HCT116 (cell line): ENCODE measurements around the gene PRDM1. TPM values are rescaled to one million over a fixed set of nuclear protein-coding genes. Genes with fewer than 3 reads are reported as not detected.

Experiments
- ATAC-seq: fragments of 200-7000 bp; cut with Tn5 transposase; 2 replicates; pipeline ENCODE4 v1.9.1; 2020; ENCODE audit warnings: mild to moderate bottlenecking, moderate library complexity
- BruUV-seq: library from RNA; stranded (reverse); fragments of 400-500 nt; replicated peaks from 2 replicates; lab custom pipeline; 2021; lab: Mats Ljungman, UMichigan
- CTCF ChIA-PET: fragments of 300-600 bp; sonication (Branson Sonifier 250); formaldehyde crosslinking; loops from one replicate; lab custom pipeline; 2021; ENCODE audit warnings: antibody characterized with exemption; lab: Charles Lee
- POLR2A ChIA-PET: fragments of 300-600, 350-600 bp; sonication (Branson Sonifier 250); formaldehyde crosslinking; loops from one replicate; lab custom pipeline; 2021; ENCODE audit warnings: antibody characterized with exemption; lab: Charles Lee
- RAD21 ChIA-PET, 2 experiments: fragments of 300-600 bp; sonication (Branson Sonifier 250); formaldehyde crosslinking; loops; one replicate each; lab custom pipeline; 2023; ENCODE audit warnings: low total read pairs in 2 of 2; ENCODE audit not compliant: uncharacterized antibody in 2 of 2, unreplicated experiment in 2 of 2, low non-redundant PET in 1 of 2; lab: Charles Lee
- DNase-seq: peaks from one replicate; pipeline ENCODE4 v3.0.0-alpha.2; 2010; ENCODE audit warnings: low read depth, low spot score
- H2AFZ ChIP-seq: fragments of 200-600 bp; shearing (Covaris generic), sonication (generic); 2 replicates; pipeline ENCODE4 v1.6.1; 2017; ENCODE audit warnings: low read depth, mixed run types, mixed read lengths, antibody characterized with exemption, low read length; ENCODE audit not compliant: poor library complexity, severe bottlenecking
- H3K27ac ChIP-seq: 2 replicates; pipeline ENCODE4 v1.5.1; 2012; ENCODE audit warnings: low read depth, low read length
- H3K27me3 ChIP-seq: fragments of 200-600 bp; sonication (generic); 2 replicates; pipeline ENCODE4 v1.6.1; 2016; ENCODE audit warnings: mixed run types, low read length, mixed read lengths; ENCODE audit not compliant: insufficient read depth
- H3K36me3 ChIP-seq, 2 experiments: fragments of 200-500 bp in 1 of 2; fragments of 200-600 bp in 1 of 2; sonication (Bioruptor generic) in 1 of 2; sonication (generic) in 1 of 2; 2 replicates each; pipeline versions ENCODE4 v1.5.1 to v1.6.1; 2014 to 2016; ENCODE audit warnings: low read length in 2 of 2, inconsistent platforms in 1 of 2, mixed read lengths in 1 of 2, mixed run types in 1 of 2; ENCODE audit not compliant: insufficient read depth in 2 of 2, control insufficient read depth in 1 of 2
- H3K4me1 ChIP-seq, 2 experiments: fragments of 200-600 bp in 1 of 2; sonication (generic) in 1 of 2; 2 replicates each; pipeline versions ENCODE4 v1.5.1 to v1.6.1; 2012 to 2017; ENCODE audit warnings: low read length in 2 of 2, inconsistent platforms in 1 of 2, mild to moderate bottlenecking in 1 of 2, mixed read lengths in 1 of 2, mixed run types in 1 of 2, moderate library complexity in 1 of 2; ENCODE audit not compliant: insufficient read depth in 2 of 2, control insufficient read depth in 1 of 2
- H3K4me2 ChIP-seq: fragments of 200-600 bp; sonication (generic); 2 replicates; pipeline ENCODE4 v1.6.1; 2017; ENCODE audit warnings: mixed run types, low read length, mixed read lengths
- H3K4me3 ChIP-seq, 2 experiments: fragments of 200-600 bp in 1 of 2; sonication (generic) in 1 of 2; replicated peaks in 1 of 2; 2 replicates each; pipeline ENCODE4 v1.5.1; 2011 to 2016; ENCODE audit warnings: low read length in 2 of 2, control low read depth in 1 of 2, low read depth in 1 of 2, mild to moderate bottlenecking in 1 of 2, mixed read lengths in 1 of 2, mixed run types in 1 of 2
- H3K79me2 ChIP-seq: fragments of 200-600 bp; sonication (generic); 2 replicates; pipeline ENCODE4 v1.6.1; 2017; ENCODE audit warnings: mild to moderate bottlenecking, mixed run types, low read length, moderate library complexity, mixed read lengths; ENCODE audit not compliant: insufficient read depth
- H3K9ac ChIP-seq: fragments of 200-600 bp; sonication (generic); 2 replicates; pipeline ENCODE4 v1.6.1; 2016; ENCODE audit warnings: low read length, mixed read lengths
- H3K9me2 ChIP-seq: fragments of 200-600 bp; sonication (generic), shearing (Covaris generic); 2 replicates; pipeline ENCODE4 v1.6.1; 2017; ENCODE audit warnings: mixed run types, mild to moderate bottlenecking, moderate library complexity; ENCODE audit not compliant: insufficient read depth
- H3K9me3 ChIP-seq, 2 experiments: fragments of 200-500 bp in 1 of 2; fragments of 200-600 bp in 1 of 2; sonication (Bioruptor generic) in 1 of 2; sonication (generic) in 1 of 2; 2 replicates each; pipeline ENCODE4 v1.6.1; 2014 to 2017; ENCODE audit warnings: low read length in 2 of 2, mixed read lengths in 2 of 2, inconsistent platforms in 1 of 2, low read depth in 1 of 2, mild to moderate bottlenecking in 1 of 2, mixed run types in 1 of 2, moderate library complexity in 1 of 2; ENCODE audit not compliant: control insufficient read depth in 1 of 2, insufficient read depth in 1 of 2
- H4K20me1 ChIP-seq: fragments of 200-600 bp; sonication (generic), shearing (Covaris generic); 2 replicates; pipeline ENCODE4 v1.6.1; 2017; ENCODE audit warnings: mixed run types, mild to moderate bottlenecking, moderate library complexity; ENCODE audit not compliant: insufficient read depth
- CTCF ChIP-seq, 3 experiments: fragments of 200-600 bp in 1 of 3; sonication (generic) in 1 of 3; IDR thresholded peaks in 2 of 3; conservative IDR thresholded peaks in 1 of 3; 2 replicates each; pipeline ENCODE4 v1.5.1; 2012 to 2017; ENCODE audit warnings: low read depth in 2 of 3, low read length in 2 of 3, antibody characterized with exemption in 1 of 3, borderline replicate concordance in 1 of 3, control low read depth in 1 of 3, mild to moderate bottlenecking in 1 of 3, mixed read lengths in 1 of 3, mixed run types in 1 of 3, moderate library complexity in 1 of 3; ENCODE audit not compliant: insufficient read depth in 1 of 3
- EZH2 ChIP-seq: fragments of 200-600 bp; sonication (generic); IDR thresholded peaks from 2 replicates; pipeline ENCODE4 v1.6.1; 2017; ENCODE audit warnings: antibody characterized with exemption, mixed run types
- EZH2phosphoT487 ChIP-seq: fragments of 200-600 bp; IDR thresholded peaks from 2 replicates; pipeline ENCODE4 v1.6.1; 2018; ENCODE audit warnings: antibody characterized with exemption, borderline replicate concordance
- MAX ChIP-seq: IDR thresholded peaks from 2 replicates; pipeline ENCODE4 v1.6.1; 2012
- POLR2A ChIP-seq: IDR thresholded peaks from 2 replicates; pipeline ENCODE4 v1.7.0; 2011; ENCODE audit warnings: borderline replicate concordance; ENCODE audit not compliant: insufficient read depth, insufficient read length; ENCODE audit errors: extremely low read depth
- POLR2AphosphoS5 ChIP-seq: IDR thresholded peaks from 2 replicates; pipeline ENCODE4 v1.6.1; 2011; ENCODE audit warnings: mild to moderate bottlenecking, low read depth, low read length, moderate library complexity
- RAD21 ChIP-seq: IDR thresholded peaks from 2 replicates; pipeline ENCODE4 v1.6.1; 2012; ENCODE audit warnings: low read depth, mild to moderate bottlenecking
- SIN3A ChIP-seq: IDR thresholded peaks from 2 replicates; pipeline ENCODE4 v1.6.1; 2012; ENCODE audit warnings: low read depth
- YY1 ChIP-seq: IDR thresholded peaks from 2 replicates; pipeline ENCODE4 v1.6.1; 2011; ENCODE audit warnings: low read length, low read depth, moderate library complexity, mild to moderate bottlenecking; ENCODE audit not compliant: insufficient replicate concordance; ENCODE audit errors: extremely low read depth
- intact Hi-C: fragments of 100-400 bp; cut with micrococcal nuclease; formaldehyde crosslinking; loops from 2 replicates; pipeline ENCODE4 v1.10.0; 2022
- total RNA-seq: library from RNA; stranded (reverse); gene quantifications from one replicate; pipeline ENCODE4 v1.2.1, GENCODE V29; 2021; ENCODE audit not compliant: unreplicated experiment

Gene PRDM1
- total RNA-seq, 1 experiment from 2014 or later, result 3.4 TPM

- Histone ChIP-seq H3K27me3 (no peaks in the 10 kb centered on the region), H3K9ac (no peak overlapping the region), H3K9me2 (no peaks in the 10 kb centered on the region), H3K9me3 (no peaks in the 10 kb centered on the region), H4K20me1 (no peaks in the 10 kb centered on the region), H2AFZ (no peak overlapping the region), H3K36me3 (no peaks in the 10 kb centered on the region), H3K4me2 (no peak overlapping the region), H3K79me2 (no peaks in the 10 kb centered on the region), H3K27ac (no peak overlapping the region), H3K4me1 (no peaks in the 10 kb centered on the region), H3K4me3 (no peak overlapping the region)
- CTCF ChIA-PET, result no interaction called here
- RAD21 ChIA-PET, result no interaction called here
- POLR2A ChIA-PET, result no interaction called here
- ATAC-seq (no peak), DNase-seq (no peak)
- no peak for TF ChIP-seq MAX
- TF ChIP-seq CTCF (IDR thresholded peaks at IDR 0.05 in 2 of 3, conservative IDR thresholded peaks at IDR 0.05 in 1 of 3; ENCODE audit: borderline replicate concordance in 1 of 3, insufficient read depth in 1 of 3, low read depth in 2 of 3, low read length in 2 of 3), result no peak
- no peak for TF ChIP-seq EZH2phosphoT487
- no TSS peak for BruUV-seq
- intact Hi-C loops, result no loop called here
Measured at GRCh38 chr6:106044151-106044550, 42.0 kb upstream of the PRDM1 start.

GRCh38 chr6:106045077-106045476, 41.1 kb upstream of the PRDM1 start:
- Histone ChIP-seq H2AFZ (no peak overlapping the region), H3K4me3 (no peak overlapping the region), H3K27me3 (no peaks in the 10 kb centered on the region), H3K4me1 (no peaks in the 10 kb centered on the region), H3K9me2 (no peaks in the 10 kb centered on the region), H3K36me3 (no peaks in the 10 kb centered on the region), H3K4me2 (no peak overlapping the region), H3K79me2 (no peaks in the 10 kb centered on the region), H4K20me1 (no peaks in the 10 kb centered on the region), H3K27ac (no peak overlapping the region), H3K9ac (no peak overlapping the region), H3K9me3 (no peaks in the 10 kb centered on the region)
- no TSS peak for BruUV-seq
- POLR2A ChIA-PET, result no interaction called here
- no peak for DNase-seq
- ATAC-seq, result no peak
- CTCF ChIA-PET, result no interaction called here
- RAD21 ChIA-PET, result no interaction called here
- TF ChIP-seq MAX (no peak), EZH2 (no peak), RAD21 (no peak), POLR2AphosphoS5 (no peak), YY1 (no peak), POLR2A (no peak), SIN3A (no peak), CTCF (IDR thresholded peaks at IDR 0.05 in 2 of 3, conservative IDR thresholded peaks at IDR 0.05 in 1 of 3; ENCODE audit: borderline replicate concordance in 1 of 3, insufficient read depth in 1 of 3, low read depth in 2 of 3, low read length in 2 of 3) (no peak)
- intact Hi-C loops, result no loop called here
